Neural progenitor cell (in vitro differentiated cells): Measurements from ENCODE around the gene CDC16.

Source experiments
- EZH2 ChIP-seq: fragments of 200-600 bp; sonication (generic); IDR thresholded peaks from 2 replicates; pipeline ENCODE4 v1.6.1; 2017; ENCODE audit warnings: antibody characterized with exemption, mild to moderate bottlenecking, moderate library complexity
- TF ChIP-seq, protein P1 (sequence below): fragments of 200-600 bp; sonication (generic); IDR thresholded peaks from 2 replicates; pipeline ENCODE4 v1.5.1; 2017; ENCODE audit warnings: antibody characterized with exemption, mild to moderate bottlenecking

GRCh38 chr13:114288157-114288591 is 53.5 kb downstream of the CDC16 start:
- TF ChIP-seq, protein P1, sequence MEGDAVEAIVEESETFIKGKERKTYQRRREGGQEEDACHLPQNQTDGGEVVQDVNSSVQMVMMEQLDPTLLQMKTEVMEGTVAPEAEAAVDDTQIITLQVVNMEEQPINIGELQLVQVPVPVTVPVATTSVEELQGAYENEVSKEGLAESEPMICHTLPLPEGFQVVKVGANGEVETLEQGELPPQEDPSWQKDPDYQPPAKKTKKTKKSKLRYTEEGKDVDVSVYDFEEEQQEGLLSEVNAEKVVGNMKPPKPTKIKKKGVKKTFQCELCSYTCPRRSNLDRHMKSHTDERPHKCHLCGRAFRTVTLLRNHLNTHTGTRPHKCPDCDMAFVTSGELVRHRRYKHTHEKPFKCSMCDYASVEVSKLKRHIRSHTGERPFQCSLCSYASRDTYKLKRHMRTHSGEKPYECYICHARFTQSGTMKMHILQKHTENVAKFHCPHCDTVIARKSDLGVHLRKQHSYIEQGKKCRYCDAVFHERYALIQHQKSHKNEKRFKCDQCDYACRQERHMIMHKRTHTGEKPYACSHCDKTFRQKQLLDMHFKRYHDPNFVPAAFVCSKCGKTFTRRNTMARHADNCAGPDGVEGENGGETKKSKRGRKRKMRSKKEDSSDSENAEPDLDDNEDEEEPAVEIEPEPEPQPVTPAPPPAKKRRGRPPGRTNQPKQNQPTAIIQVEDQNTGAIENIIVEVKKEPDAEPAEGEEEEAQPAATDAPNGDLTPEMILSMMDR: no peak
- no peak for TF ChIP-seq EZH2
